22Rv1 (cell line): ENCODE data around the gene CCDC106.

Source experiments
- CTCF ChIP-seq: fragments of 450-650 bp; IDR thresholded peaks from 2 replicates; pipeline ENCODE4 v1.5.1; 2017; ENCODE audit warnings: mild to moderate bottlenecking
- ZFX ChIP-seq: fragments of 450-650 bp; IDR thresholded peaks from 2 replicates; pipeline ENCODE4 v1.6.1; 2017; ENCODE audit warnings: antibody characterized with exemption, borderline replicate concordance

- TF ChIP-seq CTCF (no peak), ZFX (no peak)
These were observed 2.7 kb downstream of the CCDC106 start for GRCh38 chr19:55650602-55651230.
